ENCODE data around the gene GRB10.

GRCh38 chr7:50725774-50726173 lies 56.9 kb downstream of the GRB10 start:
- TF ChIP-seq CTCF (conservative IDR thresholded peaks at IDR 0.05): no peak
- TF ChIP-seq EZH2 (IDR thresholded peaks at IDR 0.05; ENCODE audit: low read depth): no peak
